Stimulated activated CD4-positive, alpha-beta T cell treated with anti-CD3 and anti-CD28 coated beads, TNF-alpha, amount 100 ng/mL, for 24 hours (primary cell): Measurements from ENCODE around the gene LZTR1.
A peak's percentile ranks its signal among the peaks of the same experiment; 100 is the strongest.
"Not testable (repeated sequence)": the region's sequence is repeated elsewhere in the genome, so short reads cannot be mapped to it uniquely, and the experiment has no call there.

Experiments
- DNase-seq, 3 experiments: peaks; one replicate each; pipeline ENCODE4 v3.0.0-alpha.2; 2020; ENCODE audit warnings: low read depth in 3 of 3

LZTR1 gene

GRCh38 chr22:20981787-20982562, at the start of gene LZTR1:
Gene LZTR1, plus strand, starts transcription at chr22:20982297. Its CDS starts 75 bp downstream, at chr22:20982372.
- peak; percentile 53 to 73 (median 62) for DNase-seq

- DNase-seq = no peak
Observed at GRCh38 chr22:20933910-20934309, 48.2 kb upstream of the LZTR1 start.

- DNase-seq = not testable (repeated sequence)
Observed at GRCh38 chr22:20935049-20935448, 47.0 kb upstream of the LZTR1 start.

- not testable (repeated sequence) for DNase-seq
Observed at GRCh38 chr22:20935780-20936539, 46.1 kb upstream of the LZTR1 start.

- no peak for DNase-seq
Observed at GRCh38 chr22:20937031-20937793, 44.9 kb upstream of the LZTR1 start.

- no peak for DNase-seq
Observed at GRCh38 chr22:20937794-20938671, 44.1 kb upstream of the LZTR1 start.

GRCh38 chr22:20939457-20940185, 42.5 kb upstream of the LZTR1 start:
- not testable (repeated sequence) for DNase-seq

- DNase-seq = no peak
Observed at GRCh38 chr22:20940186-20940651, 41.9 kb upstream of the LZTR1 start.

GRCh38 chr22:20940904-20941385, 41.2 kb upstream of the LZTR1 start:
- no peak for DNase-seq

- not testable (repeated sequence) for DNase-seq
Observed at GRCh38 chr22:20942203-20942902, 39.7 kb upstream of the LZTR1 start.

- DNase-seq = no peak
Observed at GRCh38 chr22:20943104-20943933, 38.8 kb upstream of the LZTR1 start.

GRCh38 chr22:20944042-20944441, 38.1 kb upstream of the LZTR1 start:
- no peak for DNase-seq

- no peak for DNase-seq
Observed at GRCh38 chr22:20945578-20945934, 36.5 kb upstream of the LZTR1 start.

GRCh38 chr22:20946080-20946986, 35.8 kb upstream of the LZTR1 start:
- no peak for DNase-seq

- DNase-seq = no peak
Observed at GRCh38 chr22:20946991-20947390, 35.1 kb upstream of the LZTR1 start.

- DNase-seq = no peak
Observed at GRCh38 chr22:20948450-20948849, 33.6 kb upstream of the LZTR1 start.

GRCh38 chr22:20948989-20949388, 33.1 kb upstream of the LZTR1 start:
- no peak for DNase-seq

- DNase-seq = no peak
Observed at GRCh38 chr22:20949698-20950183, 32.4 kb upstream of the LZTR1 start.
